GM19324 (cell line): Measurements from ENCODE around the gene FHDC1.
"Not testable (repeated sequence)": the region's sequence is repeated elsewhere in the genome, so short reads cannot be mapped to it uniquely, and the experiment has no call there.

Source experiments
- ATAC-seq: cut with Tn5 transposase; IDR thresholded peaks from one replicate; pipeline ENCODE4 v1.9.1; 2021; ENCODE audit warnings: mild to moderate bottlenecking, moderate library complexity; ENCODE audit not compliant: unreplicated experiment, low FRiP score

The FHDC1 gene, protein sequence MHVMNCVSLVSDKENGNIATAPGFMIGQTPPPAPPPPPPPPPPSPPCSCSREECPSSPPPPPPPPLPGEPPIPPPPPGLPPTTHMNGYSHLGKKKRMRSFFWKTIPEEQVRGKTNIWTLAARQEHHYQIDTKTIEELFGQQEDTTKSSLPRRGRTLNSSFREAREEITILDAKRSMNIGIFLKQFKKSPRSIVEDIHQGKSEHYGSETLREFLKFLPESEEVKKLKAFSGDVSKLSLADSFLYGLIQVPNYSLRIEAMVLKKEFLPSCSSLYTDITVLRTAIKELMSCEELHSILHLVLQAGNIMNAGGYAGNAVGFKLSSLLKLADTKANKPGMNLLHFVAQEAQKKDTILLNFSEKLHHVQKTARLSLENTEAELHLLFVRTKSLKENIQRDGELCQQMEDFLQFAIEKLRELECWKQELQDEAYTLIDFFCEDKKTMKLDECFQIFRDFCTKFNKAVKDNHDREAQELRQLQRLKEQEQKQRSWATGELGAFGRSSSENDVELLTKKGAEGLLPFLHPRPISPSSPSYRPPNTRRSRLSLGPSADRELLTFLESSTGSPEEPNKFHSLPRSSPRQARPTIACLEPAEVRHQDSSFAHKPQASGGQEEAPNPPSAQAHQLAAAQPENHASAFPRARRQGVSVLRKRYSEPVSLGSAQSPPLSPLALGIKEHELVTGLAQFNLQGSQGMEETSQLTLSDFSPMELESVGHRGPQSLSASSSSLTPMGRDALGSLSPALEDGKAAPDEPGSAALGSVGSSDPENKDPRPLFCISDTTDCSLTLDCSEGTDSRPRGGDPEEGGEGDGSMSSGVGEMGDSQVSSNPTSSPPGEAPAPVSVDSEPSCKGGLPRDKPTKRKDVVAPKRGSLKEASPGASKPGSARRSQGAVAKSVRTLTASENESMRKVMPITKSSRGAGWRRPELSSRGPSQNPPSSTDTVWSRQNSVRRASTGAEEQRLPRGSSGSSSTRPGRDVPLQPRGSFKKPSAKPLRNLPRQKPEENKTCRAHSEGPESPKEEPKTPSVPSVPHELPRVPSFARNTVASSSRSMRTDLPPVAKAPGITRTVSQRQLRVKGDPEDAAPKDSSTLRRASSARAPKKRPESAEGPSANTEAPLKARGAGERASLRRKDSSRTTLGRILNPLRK

DNA sequence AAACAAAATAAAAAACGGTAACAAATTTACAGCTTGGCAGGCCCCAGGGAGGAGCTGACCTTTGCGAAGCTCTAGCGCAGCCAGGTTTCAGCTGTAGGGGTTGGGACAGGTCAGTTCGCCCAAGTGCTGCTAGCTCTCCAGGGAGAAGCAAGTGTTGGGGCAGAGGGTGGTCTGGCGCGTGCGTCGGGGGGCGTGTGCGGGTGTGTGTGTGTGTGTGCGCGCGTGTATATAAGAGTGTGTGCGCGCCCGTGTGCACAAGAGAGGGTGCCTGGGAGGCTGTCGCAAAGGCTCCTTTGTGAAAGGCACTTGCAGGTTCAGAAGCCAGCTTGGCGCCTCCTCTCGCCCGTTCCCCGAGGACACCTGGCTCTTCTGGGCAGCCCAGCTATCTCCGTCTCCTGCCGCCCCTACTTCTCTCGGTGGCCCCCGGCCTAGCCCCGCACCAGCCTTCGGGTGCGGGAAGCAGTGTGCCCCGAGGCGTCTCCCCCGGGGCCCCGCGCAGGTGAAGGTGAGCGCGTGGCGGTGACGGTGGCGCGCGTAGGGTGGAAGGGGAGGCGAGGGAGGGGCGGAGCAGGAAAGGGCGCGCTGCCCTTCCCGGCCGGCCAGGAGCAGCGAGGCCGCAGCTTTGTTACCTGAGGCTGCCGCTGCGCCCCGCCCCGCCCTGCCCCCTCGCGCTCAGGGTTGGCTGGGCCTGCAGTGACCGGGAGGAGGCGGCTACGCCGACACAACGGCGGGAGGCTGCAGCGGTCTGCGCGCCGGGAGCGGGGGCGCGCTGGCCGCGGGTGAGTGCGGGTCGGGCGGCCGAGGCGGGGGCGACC lies at the start of gene FHDC1:
Gene FHDC1, plus strand, starts transcription at position 693 of the 815 bp plus-strand sequence. CDS start 6,735 bp downstream, outside the sequence.
- no peak for ATAC-seq

DNA sequence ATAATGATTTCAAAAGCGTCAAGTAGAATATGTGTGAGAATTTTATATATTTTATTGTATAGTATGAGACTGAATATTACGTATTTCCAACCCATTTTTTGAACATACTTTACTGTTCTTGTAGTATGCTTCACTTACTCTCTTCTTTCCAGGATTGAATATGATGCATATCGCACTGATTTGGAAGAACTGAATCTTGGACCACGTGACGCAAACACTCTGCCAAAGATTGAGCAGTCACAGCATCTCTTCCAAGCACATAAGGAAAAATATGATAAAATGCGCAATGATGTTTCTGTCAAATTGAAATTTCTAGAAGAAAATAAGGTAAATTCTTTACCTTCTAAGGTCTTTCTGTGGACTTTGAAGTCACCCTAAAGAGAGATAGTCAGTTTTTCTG lies 48.1 kb upstream of the FHDC1 start:
- ATAC-seq, result no peak

DNA sequence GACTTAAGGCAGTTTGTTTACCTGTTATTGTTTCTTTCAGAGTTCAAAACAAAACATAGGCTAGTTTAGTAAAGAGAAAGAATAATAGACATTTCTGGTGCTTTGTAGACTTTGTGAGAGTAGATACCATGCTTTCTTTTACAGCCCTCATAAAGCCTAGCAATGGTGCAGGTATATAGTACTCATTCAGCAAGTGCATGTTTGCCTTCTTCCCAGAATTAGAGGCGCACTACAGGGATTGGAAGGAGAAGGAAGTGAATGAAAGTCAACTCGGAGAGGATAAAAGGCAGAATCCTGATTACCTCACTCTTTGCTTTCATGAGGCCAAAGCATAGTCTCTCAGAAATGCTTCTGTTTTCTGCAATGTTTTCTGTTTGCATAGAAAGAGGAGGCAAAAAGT lies 43.1 kb upstream of the FHDC1 start:
- no peak for ATAC-seq

DNA sequence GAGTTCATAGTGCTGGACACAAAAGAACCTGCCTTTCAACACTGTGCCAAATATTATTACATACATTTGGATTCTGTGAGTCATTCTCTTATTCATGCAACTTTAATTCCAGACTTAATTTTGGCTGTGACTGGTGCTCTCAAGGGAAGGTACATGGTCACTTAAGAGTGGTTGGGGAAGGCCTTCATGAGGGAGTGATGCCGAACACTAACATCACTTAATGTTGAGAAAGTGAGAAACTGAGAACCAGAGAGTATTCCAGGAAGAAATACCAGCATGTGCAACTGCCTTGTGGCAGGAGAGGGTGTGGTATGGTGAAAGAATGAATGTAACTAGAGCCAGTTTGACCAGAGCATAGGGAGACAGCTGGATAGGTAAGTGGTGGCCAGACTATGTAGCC lies 41.5 kb upstream of the FHDC1 start:
- ATAC-seq, result no peak

DNA sequence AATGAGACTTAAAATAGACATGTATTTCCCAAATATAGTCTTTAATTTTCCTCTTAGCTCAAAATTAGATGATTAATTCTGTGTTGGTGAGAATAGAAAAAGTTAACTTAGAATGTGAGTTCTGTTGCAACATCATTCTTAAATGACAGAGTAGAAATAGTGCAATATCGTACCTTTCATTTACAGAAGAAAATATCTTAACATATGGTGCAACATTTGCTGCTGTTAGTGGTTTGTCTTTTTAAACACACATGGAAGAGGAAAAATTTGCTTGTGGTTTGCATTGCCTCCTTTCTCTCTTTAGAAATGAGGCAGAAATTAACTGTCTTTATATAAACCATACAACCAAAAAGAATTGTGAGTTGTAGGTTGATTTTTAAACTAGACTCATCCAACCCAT lies 39.3 kb upstream of the FHDC1 start:
- ATAC-seq, result no peak

DNA sequence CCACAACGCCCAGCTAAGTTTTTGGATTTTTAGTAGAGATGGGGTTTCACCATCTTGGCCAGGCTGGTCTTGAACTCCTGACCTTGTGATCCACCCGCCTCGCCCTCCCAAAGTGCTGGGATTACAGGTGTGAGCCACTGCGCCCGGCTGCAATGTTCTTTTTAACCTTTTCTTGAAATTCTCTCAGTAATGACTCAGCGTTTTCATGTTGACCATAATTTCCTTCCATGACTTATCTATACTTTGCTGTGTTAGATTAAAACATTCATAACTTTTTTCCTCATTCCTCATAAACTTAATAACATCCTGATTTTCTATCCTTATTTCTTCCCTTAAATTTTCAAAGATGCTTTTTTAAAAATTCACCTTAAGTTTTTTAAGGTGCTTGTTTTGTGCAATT lies 38.0 kb upstream of the FHDC1 start:
- not testable (repeated sequence) for ATAC-seq

DNA sequence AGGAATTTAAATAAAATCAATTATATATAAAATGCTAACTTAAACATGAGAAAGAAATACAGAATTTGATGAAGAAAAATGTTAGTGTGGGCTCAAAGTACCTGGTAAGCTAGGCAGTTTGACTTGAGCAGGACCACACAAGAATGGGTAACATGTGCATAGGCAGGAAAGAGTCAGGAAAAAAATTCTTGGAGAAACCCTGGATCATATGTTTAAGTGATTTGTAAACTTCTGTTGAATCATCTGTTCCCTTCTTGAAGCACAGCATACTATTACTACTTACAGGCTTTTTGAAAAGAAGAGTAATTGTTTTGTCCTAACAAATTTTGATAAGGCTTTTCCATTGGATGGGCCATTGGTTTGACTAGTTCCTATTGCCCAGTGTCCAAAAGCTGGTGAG lies 37.5 kb upstream of the FHDC1 start:
- no peak for ATAC-seq

DNA sequence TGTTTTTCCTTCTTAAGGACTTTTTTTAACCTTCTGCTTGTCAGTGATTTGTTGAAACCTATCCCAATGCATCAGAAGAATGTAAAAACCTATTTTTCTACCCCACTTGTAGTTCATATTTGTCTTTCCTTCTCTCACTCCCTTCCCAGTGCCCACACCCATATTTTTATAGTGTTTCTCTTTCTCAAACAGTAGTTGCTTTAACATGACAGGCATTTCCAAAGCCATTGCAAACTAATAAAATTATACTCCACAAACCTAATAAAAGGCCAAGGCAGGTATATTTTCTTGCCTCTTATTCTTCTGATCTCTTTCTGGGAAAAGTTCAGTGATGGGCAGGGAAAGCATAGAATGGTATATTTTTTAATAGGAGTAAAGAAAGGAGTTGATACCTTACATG lies 35.7 kb upstream of the FHDC1 start:
- ATAC-seq, result no peak

DNA sequence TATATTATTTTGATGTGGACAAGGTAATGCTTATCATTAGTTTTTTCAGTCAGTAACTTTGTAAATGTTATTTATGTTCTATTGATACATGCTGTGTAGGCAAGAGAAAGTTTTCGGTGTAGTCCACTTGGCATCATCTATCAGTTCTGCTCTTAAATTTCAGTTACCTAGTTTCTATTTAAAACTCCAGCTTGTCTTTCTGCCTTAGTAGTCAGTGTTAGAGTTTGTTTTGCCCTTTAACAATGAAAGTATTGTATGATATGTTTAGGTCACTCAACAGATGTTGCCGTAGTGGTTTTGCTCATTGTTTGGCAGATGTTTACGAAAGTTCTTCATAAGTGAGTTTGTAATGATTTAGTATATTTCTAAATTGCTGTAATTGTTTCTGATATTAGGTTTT lies 34.9 kb upstream of the FHDC1 start:
- ATAC-seq, result no peak

DNA sequence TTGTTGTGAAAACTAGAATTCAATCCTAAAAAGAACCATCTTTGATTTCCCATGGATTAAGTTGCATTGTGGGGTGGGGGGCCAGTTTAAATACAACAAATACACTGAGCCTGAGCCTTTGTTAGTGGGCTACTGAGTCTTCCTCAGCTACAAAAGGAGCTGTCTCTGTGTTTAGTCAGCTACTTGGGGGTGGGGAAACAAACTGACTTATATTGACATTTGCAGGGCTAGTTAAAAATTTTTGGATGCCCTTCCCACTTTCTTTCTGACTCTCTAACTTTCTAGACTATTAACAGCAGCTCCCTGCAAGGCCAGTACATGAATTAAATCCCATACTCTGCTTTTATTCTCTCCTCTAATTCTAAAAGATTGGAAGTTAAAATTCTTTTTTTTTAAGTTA lies 32.5 kb upstream of the FHDC1 start:
- ATAC-seq, result no peak

DNA sequence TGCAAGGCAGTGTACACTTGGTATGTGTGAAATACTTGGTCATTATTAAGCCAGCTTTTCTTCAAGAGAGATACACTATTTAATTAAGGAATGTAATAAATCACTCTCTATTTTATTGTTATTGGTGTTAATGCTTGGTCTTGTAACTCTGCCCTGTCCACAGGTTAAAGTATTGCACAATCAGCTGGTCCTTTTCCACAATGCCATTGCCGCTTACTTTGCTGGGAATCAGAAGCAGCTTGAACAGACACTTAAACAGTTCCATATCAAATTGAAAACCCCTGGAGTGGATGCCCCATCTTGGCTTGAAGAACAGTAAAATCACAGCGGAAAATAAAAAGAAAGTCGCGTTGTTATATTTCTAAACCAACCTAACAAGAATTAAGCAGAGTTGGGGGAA lies 26.2 kb upstream of the FHDC1 start:
- no peak for ATAC-seq

DNA sequence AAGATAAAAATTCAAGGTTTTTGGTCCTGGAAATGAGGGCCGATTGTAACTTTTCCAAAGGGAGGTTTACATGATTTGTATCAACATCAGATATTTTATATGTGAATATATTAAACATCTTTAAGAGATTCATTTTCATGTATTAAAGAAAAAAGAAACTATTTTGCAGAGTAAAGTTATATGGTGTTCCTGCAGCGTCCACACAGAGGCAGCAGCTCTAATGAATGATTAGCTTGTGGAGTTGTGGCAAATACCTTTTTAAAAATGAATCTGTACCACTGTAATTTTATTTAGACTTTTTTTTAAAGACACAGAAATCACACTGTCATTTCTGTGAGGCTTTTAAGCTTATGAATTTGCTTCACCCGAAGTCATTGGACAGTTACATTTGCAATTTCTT lies 25.6 kb upstream of the FHDC1 start:
- ATAC-seq, result no peak

DNA sequence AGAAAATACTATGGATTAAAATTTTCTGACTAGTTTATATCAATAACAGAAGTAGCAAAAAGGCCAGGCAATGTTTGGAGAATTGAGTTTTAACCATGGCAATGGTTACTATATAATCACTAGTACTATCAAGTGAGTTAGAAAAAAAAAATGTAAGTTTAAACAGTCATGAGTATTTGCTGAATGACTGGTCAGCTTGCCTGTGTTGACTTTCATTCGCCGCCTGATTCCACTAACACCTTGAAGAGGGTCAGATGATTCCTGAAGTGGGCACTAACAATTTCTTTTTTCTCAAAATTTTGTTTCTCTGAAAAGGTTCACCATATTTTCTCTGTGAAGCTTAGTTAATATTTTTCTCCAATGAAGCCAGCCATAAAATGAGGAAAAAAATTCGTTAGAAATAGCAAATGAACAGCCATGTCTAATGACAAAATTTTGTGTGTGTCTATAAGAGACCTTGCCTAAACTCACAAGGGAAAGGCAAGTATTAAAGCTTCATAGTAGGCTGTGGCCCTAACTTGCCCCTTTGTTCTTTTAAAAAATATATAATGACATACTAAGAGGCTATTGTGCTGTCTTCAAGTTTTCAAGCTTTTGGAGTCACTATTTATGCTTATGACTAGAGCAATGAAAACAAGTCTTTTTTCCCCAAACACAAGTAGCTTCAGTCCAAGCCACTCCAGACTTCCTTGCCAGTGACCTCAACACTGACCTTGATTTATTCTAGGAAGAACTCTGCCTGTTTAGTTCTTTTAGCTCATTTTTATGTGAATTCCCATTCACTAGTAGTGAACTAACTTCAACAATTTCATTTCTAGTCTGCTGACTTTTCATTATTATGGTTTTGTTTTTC lies 18.4 kb upstream of the FHDC1 start:
- ATAC-seq, result no peak

DNA sequence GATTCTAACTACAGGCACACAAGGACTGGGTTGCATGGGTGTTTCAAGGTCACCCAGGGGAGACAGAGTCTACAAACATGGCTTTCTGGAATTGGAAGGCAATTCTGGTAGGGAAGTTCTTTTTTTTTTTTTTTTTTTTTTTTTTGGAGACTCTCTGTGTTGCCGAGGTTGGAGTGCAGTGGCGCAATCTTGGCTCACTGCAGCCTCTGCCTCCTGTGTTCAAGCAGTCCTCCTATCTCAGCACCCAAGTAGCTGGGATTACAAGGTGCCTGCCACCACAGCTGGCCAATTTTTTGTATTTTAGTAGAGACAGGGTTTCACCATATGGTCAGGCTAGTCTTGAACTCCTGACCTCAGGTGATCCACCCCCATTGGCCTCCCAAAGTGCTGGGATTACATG lies 16.3 kb upstream of the FHDC1 start:
- ATAC-seq, result no peak

DNA sequence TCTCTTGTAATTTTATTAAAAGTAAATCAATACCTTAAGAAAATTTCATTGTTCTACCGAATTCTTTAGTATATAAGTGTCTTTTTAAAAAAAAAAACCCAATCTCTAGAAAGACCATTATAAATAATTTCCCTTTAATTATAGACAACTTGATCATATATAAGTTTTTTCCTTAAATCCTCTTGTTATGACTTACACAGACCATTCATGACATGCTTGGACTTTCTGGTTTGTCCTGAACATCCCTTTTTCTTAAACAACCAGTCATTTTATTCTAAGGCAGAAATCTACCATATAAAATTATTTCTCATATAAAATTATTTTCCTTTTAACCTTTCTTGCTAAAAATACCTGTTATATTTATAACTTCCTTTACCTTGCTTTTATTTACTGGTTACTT lies 15.4 kb upstream of the FHDC1 start:
- ATAC-seq, result no peak

DNA sequence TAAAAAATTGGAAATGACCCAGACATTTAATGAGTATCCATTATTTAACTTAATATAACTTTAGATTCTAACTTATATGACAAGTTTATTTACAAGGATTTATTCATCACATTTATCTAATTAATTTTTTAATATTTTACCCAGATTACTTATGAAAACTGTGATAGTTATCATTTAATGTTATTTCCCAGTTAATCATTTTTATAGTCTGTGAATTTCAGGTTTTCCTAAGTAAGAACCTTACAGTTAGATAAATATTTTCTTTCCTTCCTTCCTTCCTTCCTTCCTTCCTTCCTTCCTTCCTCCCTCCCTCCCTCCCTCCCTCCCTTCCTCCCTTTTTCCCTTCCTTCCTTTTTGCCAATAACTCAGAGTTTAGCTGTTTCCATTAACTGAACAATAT lies 14.8 kb upstream of the FHDC1 start:
- no peak for ATAC-seq

DNA sequence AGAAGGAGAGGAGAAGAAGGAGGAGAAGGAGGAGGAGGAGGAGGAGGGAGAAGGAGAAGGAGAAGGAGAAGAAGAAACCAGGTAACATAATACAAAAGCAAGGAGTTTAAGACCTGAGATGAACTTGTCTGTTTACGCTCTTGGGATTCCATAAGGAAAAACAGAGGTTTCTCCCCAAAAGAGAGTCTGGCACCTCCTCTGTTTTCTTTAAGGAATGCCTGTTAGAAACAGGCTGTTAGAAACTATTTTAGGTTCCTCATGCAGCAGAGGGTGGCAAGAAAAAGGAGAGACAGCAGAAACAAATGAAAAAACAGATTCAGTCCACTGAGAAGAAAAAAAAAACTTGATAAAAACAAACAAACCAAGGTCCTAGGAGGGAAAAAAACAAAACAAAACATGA lies 10.3 kb upstream of the FHDC1 start:
- ATAC-seq, result no peak

DNA sequence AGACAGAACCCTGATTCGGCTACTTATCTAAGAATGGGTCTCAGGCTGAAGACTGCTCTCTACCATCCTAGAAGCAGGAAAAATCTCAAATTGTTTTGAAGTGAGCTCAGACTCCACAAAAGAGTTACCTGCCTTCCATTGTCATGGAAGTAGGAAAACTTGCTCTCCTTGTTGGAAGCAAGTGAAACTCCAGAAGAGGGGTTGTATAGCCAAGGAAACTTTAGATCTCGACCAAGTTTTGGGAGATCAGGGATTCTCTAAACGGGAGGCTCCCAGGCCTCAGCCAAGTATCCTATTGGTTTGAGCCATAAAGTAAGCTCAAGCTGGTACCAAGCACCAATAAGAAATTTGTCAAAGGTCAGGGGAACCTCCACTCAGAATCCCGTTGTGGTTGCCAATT lies 9.2 kb upstream of the FHDC1 start:
- no peak for ATAC-seq

DNA sequence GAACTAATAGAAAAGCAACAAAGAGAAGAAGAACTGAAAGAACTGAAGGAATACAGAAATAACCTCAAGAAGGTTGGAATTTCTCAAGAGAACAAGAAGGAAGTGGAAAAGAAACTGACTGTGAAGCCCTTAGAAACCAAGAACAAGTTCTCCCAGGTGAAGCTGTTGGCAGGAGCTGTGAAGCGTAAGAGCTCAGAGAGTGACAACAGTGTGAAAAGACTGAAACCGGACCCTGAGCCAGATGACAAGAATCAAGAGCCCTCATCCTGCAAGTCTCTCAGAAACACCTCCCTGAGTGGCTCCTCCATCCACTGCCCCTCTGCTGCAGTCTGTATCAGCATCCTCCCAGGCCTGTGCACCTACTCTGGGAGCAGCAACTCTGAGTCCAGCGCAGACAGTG lies 8.4 kb upstream of the FHDC1 start:
- ATAC-seq, result no peak

DNA sequence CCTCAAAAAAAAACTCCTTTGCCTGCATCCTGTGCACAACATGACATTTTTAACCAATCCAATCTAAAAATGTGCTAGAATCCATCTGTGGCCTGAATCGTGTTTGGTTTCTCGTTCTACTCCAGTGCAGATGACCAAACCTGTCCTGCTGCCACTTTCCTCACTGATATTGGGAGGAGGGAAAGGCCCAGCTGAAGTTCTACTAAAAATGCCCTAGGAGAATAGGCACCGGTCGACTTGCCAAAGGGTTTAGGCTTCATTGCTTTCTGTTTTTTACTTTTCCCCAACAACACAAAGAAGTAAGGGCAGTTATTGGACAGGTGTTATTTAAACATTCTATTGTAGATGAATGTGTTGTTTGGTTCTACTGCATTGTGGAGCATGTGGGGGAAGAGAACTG lies 7.8 kb upstream of the FHDC1 start:
- ATAC-seq, result no peak
